GM12891 (cell line): ENCODE data around the gene MRFAP1.

Experiments used
- POLR2A ChIP-seq: IDR thresholded peaks from 2 replicates; pipeline ENCODE4 v1.6.1; 2011; ENCODE audit warnings: low read depth, low read length, control low read depth
- POLR2AphosphoS5 ChIP-seq: IDR thresholded peaks from 2 replicates; pipeline ENCODE4 v1.6.1; 2011; ENCODE audit warnings: low read depth, low read length, control low read depth
- SPI1 ChIP-seq: IDR thresholded peaks from 2 replicates; pipeline ENCODE4 v1.6.1; 2011; ENCODE audit warnings: low read depth, low read length, control low read depth
- TAF1 ChIP-seq: IDR thresholded peaks from 2 replicates; pipeline ENCODE4 v1.6.1; 2011; ENCODE audit warnings: low read depth, low read length, control low read depth

- TF ChIP-seq POLR2AphosphoS5 = no peak
- no peak for TF ChIP-seq POLR2A
- TF ChIP-seq SPI1 = no peak
- no peak for TF ChIP-seq TAF1
Observed at GRCh38 chr4:6663596-6664393, 23.3 kb downstream of the MRFAP1 start.
